Thyroid gland (tissue), 4 donors: ENCODE data around the gene ZNF556.

Experiments
- CTCF ChIP-seq, 6 experiments: fragments of 200-600 bp in 3 of 6; fragments of 450-650 bp in 3 of 6; sonication (generic) in 3 of 6; IDR thresholded peaks; one replicate each; pipeline ENCODE4 v1.5.1; 2016 to 2019; ENCODE audit warnings: antibody characterized with exemption in 6 of 6, mild to moderate bottlenecking in 2 of 6, inconsistent platforms in 1 of 6, moderate library complexity in 1 of 6
- POLR2A ChIP-seq, 2 donors: fragments of 450-650 bp; IDR thresholded peaks; one replicate each; pipeline ENCODE4 v1.6.1; 2017; ENCODE audit warnings: antibody characterized with exemption in 2 of 2, mild to moderate bottlenecking in 2 of 2, moderate library complexity in 1 of 2

- TF ChIP-seq POLR2A (IDR thresholded peaks at IDR 0.05) (no peak), CTCF (IDR thresholded peaks at IDR 0.05) (no peak)
Measured at GRCh38 chr19:2917275-2918184, 50.4 kb downstream of the ZNF556 start.
